SW480 (cell line): ENCODE measurements around the gene CAMK2N2.

Experiments
- DNase-seq: peaks from one replicate; pipeline ENCODE4 v3.0.0-alpha.2; 2016; ENCODE audit warnings: low spot score

The CAMK2N2 gene

DNA sequence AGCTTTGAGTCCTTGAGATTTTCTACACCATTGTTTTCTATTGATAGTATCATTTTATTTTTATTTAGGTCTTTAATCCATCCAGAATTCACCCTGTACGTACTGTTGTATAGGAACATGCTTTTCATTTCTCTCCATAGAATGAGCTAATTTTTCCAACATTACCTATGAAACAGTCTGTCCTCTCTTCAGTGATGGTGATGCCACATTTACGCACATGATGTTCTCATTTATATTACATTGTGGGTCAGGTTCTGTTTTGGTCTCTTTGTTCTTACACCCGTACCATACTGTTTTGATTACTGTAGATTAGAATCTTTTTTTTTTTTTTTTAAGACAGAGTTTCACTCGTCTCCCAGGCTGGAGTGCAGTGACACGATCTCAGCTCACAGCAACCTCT lies 49.6 kb downstream of the CAMK2N2 start:
- no peak for DNase-seq

- no peak for DNase-seq
Observed at GRCh38 chr3:184211297-184211696, 50.1 kb downstream of the CAMK2N2 start.
